SK-N-SH (cell line): Measurements from ENCODE around the gene SPRYD4. TPM values are rescaled to one million over a fixed set of nuclear protein-coding genes. Genes with fewer than 3 reads are reported as not detected.

Source experiments
- CTCF ChIA-PET: fragments of 300-600, 350-600 bp; formaldehyde crosslinking; extraction: SDS; loops from one replicate; lab custom pipeline; 2021; lab: Yijun Ruan, JAX
- POLR2A ChIA-PET: fragments of 350-600 bp; sonication (Branson Sonifier 250); formaldehyde crosslinking; extraction: SDS; loops from one replicate; lab custom pipeline; 2020; ENCODE audit warnings: antibody characterized with exemption, inconsistent platforms; lab: Yijun Ruan, JAX
- DNase-seq: peaks from one replicate; pipeline ENCODE4 v3.0.0; 2012
- H2AFZ ChIP-seq: fragments of 200-600 bp; sonication (generic); 2 replicates; pipeline ENCODE4 v1.8.1; 2016; ENCODE audit warnings: antibody characterized with exemption, mild to moderate bottlenecking, low read depth
- H3F3A ChIP-seq: fragments of 200-600 bp; sonication (generic); replicated peaks from 2 replicates; pipeline ENCODE3; 2016; ENCODE audit warnings: antibody characterized with exemption, mild to moderate bottlenecking; ENCODE audit not compliant: insufficient read depth
- H3K27ac ChIP-seq, 2 experiments: fragments of 200-500 bp in 1 of 2; fragments of 200-600 bp in 1 of 2; sonication (Bioruptor generic) in 1 of 2; sonication (generic), shearing (Covaris generic) in 1 of 2; 2 replicates each; pipeline versions ENCODE4 v1.5.1 to v1.6.1; 2014 to 2016; ENCODE audit warnings: low read depth in 2 of 2, inconsistent platforms in 1 of 2, low read length in 1 of 2, mild to moderate bottlenecking in 1 of 2, mixed read lengths in 1 of 2
- H3K27me3 ChIP-seq: fragments of 200-600 bp; sonication (generic), shearing (Covaris generic); 2 replicates; pipeline ENCODE4 v1.6.1; 2016; ENCODE audit warnings: mixed run types; ENCODE audit not compliant: insufficient read depth
- H3K36me3 ChIP-seq, 2 experiments: fragments of 200-500 bp in 1 of 2; fragments of 200-600 bp in 1 of 2; sonication (Bioruptor generic) in 1 of 2; sonication (generic) in 1 of 2; replicated peaks in 1 of 2; 2 replicates each; pipeline versions ENCODE3 to v1.5.1; 2014 to 2016; ENCODE audit warnings: low read length in 1 of 2, mild to moderate bottlenecking in 1 of 2; ENCODE audit not compliant: insufficient read depth in 2 of 2, control insufficient read depth in 1 of 2
- H3K4me1 ChIP-seq, 2 experiments: fragments of 200-500 bp in 1 of 2; fragments of 200-600 bp in 1 of 2; sonication (Bioruptor generic) in 1 of 2; sonication (generic), shearing (Covaris generic) in 1 of 2; 2 replicates each; pipeline versions ENCODE4 v1.5.1 to v1.6.1; 2014 to 2016; ENCODE audit warnings: low read depth in 1 of 2, low read length in 1 of 2, mixed run types in 1 of 2; ENCODE audit not compliant: insufficient read depth in 2 of 2, control insufficient read depth in 1 of 2
- H3K4me2 ChIP-seq: fragments of 200-600 bp; sonication (generic), shearing (Covaris generic); 2 replicates; pipeline ENCODE4 v1.6.1; 2017; ENCODE audit warnings: mixed run types
- H3K4me3 ChIP-seq, 2 experiments: fragments of 200-500 bp in 1 of 2; fragments of 200-600 bp in 1 of 2; sonication (Bioruptor generic) in 1 of 2; sonication (generic), shearing (Covaris generic) in 1 of 2; 2 replicates each; pipeline versions ENCODE4 v1.5.1 to v1.8.1; 2014 to 2016; ENCODE audit warnings: low read depth in 2 of 2, inconsistent platforms in 1 of 2, low read length in 1 of 2, mild to moderate bottlenecking in 1 of 2, mixed read lengths in 1 of 2, moderate library complexity in 1 of 2
- H3K79me2 ChIP-seq: fragments of 200-600 bp; sonication (generic); 2 replicates; pipeline ENCODE4 v1.8.1; 2017; ENCODE audit warnings: mild to moderate bottlenecking; ENCODE audit not compliant: insufficient read depth
- H3K9ac ChIP-seq: fragments of 200-600 bp; sonication (generic); 2 replicates; pipeline ENCODE4 v1.6.1; 2017; ENCODE audit warnings: mixed run types
- H3K9me2 ChIP-seq: fragments of 200-600 bp; sonication (generic); 2 replicates; pipeline ENCODE4 v1.6.1; 2017; ENCODE audit warnings: mixed run types
- H3K9me3 ChIP-seq: fragments of 200-600 bp; sonication (generic); 2 replicates; pipeline ENCODE4 v1.6.1; 2017; ENCODE audit warnings: mixed run types, mild to moderate bottlenecking, moderate library complexity
- H4K20me1 ChIP-seq: fragments of 200-600 bp; sonication (generic); 2 replicates; pipeline ENCODE4 v1.6.1; 2017; ENCODE audit warnings: mild to moderate bottlenecking, mixed run types; ENCODE audit not compliant: insufficient read depth
- CHD2 ChIP-seq: fragments of 150-350 bp; IDR thresholded peaks from 2 replicates; pipeline ENCODE4 v1.6.1; 2018; ENCODE audit warnings: low read length; ENCODE audit not compliant: partially characterized antibody
- EP300 ChIP-seq, 2 experiments: IDR thresholded peaks; 2 replicates each; pipeline versions ENCODE4 v1.4.0 to v1.6.1; 2012; ENCODE audit warnings: borderline replicate concordance in 1 of 2, low read depth in 1 of 2, low read length in 1 of 2
- EZH2phosphoT487 ChIP-seq: fragments of 200-600 bp; sonication (generic); IDR thresholded peaks from 2 replicates; pipeline ENCODE4 v1.6.1; 2017; ENCODE audit warnings: low read depth, mixed run types, mild to moderate bottlenecking, antibody characterized with exemption, moderate library complexity, borderline replicate concordance
- FOSL2 ChIP-seq: IDR thresholded peaks from 2 replicates; pipeline ENCODE4 v1.4.0; 2012; ENCODE audit warnings: low read depth, mild to moderate bottlenecking, moderate library complexity, borderline replicate concordance
- FOXJ3 ChIP-seq: sonication (generic); formaldehyde crosslinking; IDR thresholded peaks from 2 replicates; pipeline ENCODE4 v1.5.1; 2020; ENCODE audit warnings: mild to moderate bottlenecking, missing genetic modification reagents
- GABPA ChIP-seq: IDR thresholded peaks from 2 replicates; pipeline ENCODE4 v1.4.0; 2012; ENCODE audit warnings: low read depth, mild to moderate bottlenecking
- GATA2 ChIP-seq: sonication (generic); formaldehyde crosslinking; IDR thresholded peaks from 2 replicates; pipeline ENCODE4 v1.5.0; 2020; ENCODE audit warnings: mild to moderate bottlenecking, missing genetic modification reagents
- IRF3 ChIP-seq: fragments of 150-350 bp; IDR thresholded peaks from 2 replicates; pipeline ENCODE4 v1.6.1; 2016; ENCODE audit warnings: mild to moderate bottlenecking, low read depth, low read length
- JUND ChIP-seq: IDR thresholded peaks from 2 replicates; pipeline ENCODE4 v1.4.0; 2012
- MAX ChIP-seq: IDR thresholded peaks from 2 replicates; pipeline ENCODE4 v1.4.0; 2012; ENCODE audit warnings: low read depth
- MEF2A ChIP-seq: IDR thresholded peaks from 2 replicates; pipeline ENCODE4 v1.4.0; 2012; ENCODE audit warnings: low read depth, borderline replicate concordance
- NRF1 ChIP-seq: IDR thresholded peaks from 2 replicates; pipeline ENCODE4 v1.6.1; 2012; ENCODE audit warnings: low read depth, mild to moderate bottlenecking, low read length
- RCOR1 ChIP-seq: fragments of 150-350 bp; IDR thresholded peaks from 2 replicates; pipeline ENCODE4 v1.6.1; 2017; ENCODE audit warnings: antibody characterized with exemption, low read length
- RXRA ChIP-seq: IDR thresholded peaks from 2 replicates; pipeline ENCODE4 v1.4.0; 2012; ENCODE audit warnings: low read depth, mild to moderate bottlenecking, borderline replicate concordance
- TAF1 ChIP-seq: IDR thresholded peaks from 2 replicates; pipeline ENCODE4 v1.6.1; 2012; ENCODE audit warnings: low read depth, mild to moderate bottlenecking, low read length, moderate library complexity, borderline replicate concordance
- TCF12 ChIP-seq: IDR thresholded peaks from 2 replicates; pipeline ENCODE4 v1.4.0; 2012
- YY1 ChIP-seq: IDR thresholded peaks from 2 replicates; pipeline ENCODE4 v1.4.0; 2012; ENCODE audit warnings: low read depth, mild to moderate bottlenecking
- ZBTB33 ChIP-seq: IDR thresholded peaks from 2 replicates; pipeline ENCODE4 v1.4.0; 2012; ENCODE audit warnings: low read depth, borderline replicate concordance
- polyA plus RNA-seq, 3 experiments: library from polyadenylated mRNA; depleted of rRNA; stranded (reverse); fragments of >200 nt; gene quantifications; 2 replicates each; pipeline ENCODE4 v1.2.3, GENCODE V29; 2012
- TF ChIP-seq, protein P1 (sequence below): IDR thresholded peaks from 2 replicates; pipeline ENCODE4 v1.4.0; 2012; ENCODE audit warnings: low read depth, borderline replicate concordance
- TF ChIP-seq, protein P2 (sequence below): IDR thresholded peaks from 2 replicates; pipeline ENCODE4; 2012

SPRYD4 gene
- polyA plus RNA-seq, 1 of the 3 experiments (the other 2 are of a cell fraction) = 2.6 TPM

- TF ChIP-seq EP300 (IDR thresholded peaks at IDR 0.05; ENCODE audit: borderline replicate concordance in 1 of 2, low read depth in 1 of 2, low read length in 1 of 2) (no peak), IRF3 (no peak), RXRA (no peak), FOXJ3 (CRISPR knock-in tag) (no peak), RCOR1 (no peak)
- TF ChIP-seq, protein P1, sequence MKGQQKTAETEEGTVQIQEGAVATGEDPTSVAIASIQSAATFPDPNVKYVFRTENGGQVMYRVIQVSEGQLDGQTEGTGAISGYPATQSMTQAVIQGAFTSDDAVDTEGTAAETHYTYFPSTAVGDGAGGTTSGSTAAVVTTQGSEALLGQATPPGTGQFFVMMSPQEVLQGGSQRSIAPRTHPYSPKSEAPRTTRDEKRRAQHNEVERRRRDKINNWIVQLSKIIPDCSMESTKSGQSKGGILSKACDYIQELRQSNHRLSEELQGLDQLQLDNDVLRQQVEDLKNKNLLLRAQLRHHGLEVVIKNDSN = no peak
- TF ChIP-seq, all 33 proteins: peak for 0
Observed at GRCh38 chr12:56461235-56462159, 6.9 kb upstream of the SPRYD4 start (continued).

DNA sequence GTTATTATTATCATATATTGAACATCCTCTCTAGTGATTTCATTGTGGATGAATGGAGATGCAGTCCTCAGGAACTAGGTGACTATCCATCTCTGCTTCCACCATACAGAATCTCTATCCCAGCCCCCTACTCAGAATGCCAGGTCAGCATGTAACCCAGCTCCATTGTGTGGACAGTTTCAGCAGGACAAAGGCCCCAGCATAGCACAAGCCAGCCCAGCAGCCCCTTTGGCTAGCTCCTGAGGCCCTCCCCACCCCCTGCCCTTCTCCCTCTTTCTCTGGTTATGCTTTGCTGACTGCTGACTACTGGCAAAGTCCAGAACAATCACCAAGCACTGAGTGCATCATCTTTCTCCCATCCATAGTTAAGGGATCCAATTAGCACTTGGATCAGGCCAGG lies 5.8 kb upstream of the SPRYD4 start:
- no peak overlapping the region for H3K9ac ChIP-seq
- H3K9me3 ChIP-seq = no peaks in the 10 kb centered on the region
- H3K27me3 ChIP-seq = no peaks in the 10 kb centered on the region
- ChIA-PET CTCF (interaction anchor here (1.6 to 2.3 kb wide), 2 partner anchors 147 to 273 kb away, joined by 7 to 15 read pairs; partner anchors contain the start of genes CNPY2 and SMARCC2), POLR2A (no interaction called here)
- H3K4me1 ChIP-seq = no peaks in the 10 kb centered on the region; a peak in 1 of 4 replicates
- DNase-seq = no peak
- H4K20me1 ChIP-seq = no peaks in the 10 kb centered on the region
- no peaks in the 10 kb centered on the region for H3K79me2 ChIP-seq
- H3K4me2 ChIP-seq = no peak overlapping the region
- H3F3A ChIP-seq = peaks cover 12% of the 10 kb centered on the region
- 0 out of 2 replicates have a peak overlapping the region, but pooled peaks have one; percentile 8 for H2AFZ ChIP-seq
- H3K27ac ChIP-seq = no peak overlapping the region
- no peaks in the 10 kb centered on the region for H3K36me3 ChIP-seq
- H3K9me2 ChIP-seq = no peaks in the 10 kb centered on the region
- H3K4me3 ChIP-seq = no peak overlapping the region
- TF ChIP-seq EZH2phosphoT487 (no peak), TCF12 (no peak), ZBTB33 (no peak), TAF1 (no peak), IRF3 (no peak), GABPA (no peak), FOSL2 (no peak), YY1 (no peak), NRF1 (no peak), JUND (no peak), MAX (no peak), GATA2 (no peak), MEF2A (no peak), FOXJ3 (CRISPR knock-in tag) (no peak), CHD2 (no peak)
- TF ChIP-seq, protein P2, sequence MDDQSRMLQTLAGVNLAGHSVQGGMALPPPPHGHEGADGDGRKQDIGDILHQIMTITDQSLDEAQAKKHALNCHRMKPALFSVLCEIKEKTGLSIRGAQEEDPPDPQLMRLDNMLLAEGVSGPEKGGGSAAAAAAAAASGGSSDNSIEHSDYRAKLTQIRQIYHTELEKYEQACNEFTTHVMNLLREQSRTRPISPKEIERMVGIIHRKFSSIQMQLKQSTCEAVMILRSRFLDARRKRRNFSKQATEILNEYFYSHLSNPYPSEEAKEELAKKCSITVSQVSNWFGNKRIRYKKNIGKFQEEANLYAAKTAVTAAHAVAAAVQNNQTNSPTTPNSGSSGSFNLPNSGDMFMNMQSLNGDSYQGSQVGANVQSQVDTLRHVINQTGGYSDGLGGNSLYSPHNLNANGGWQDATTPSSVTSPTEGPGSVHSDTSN = no peak
- TF ChIP-seq, protein P1 = no peak
